DMS114 treated with DMSO at 0.1 percent for 48 hours (cell line): ENCODE measurements around the gene VCAM1.
"Not testable (repeated sequence)": the region's sequence is repeated elsewhere in the genome, so short reads cannot be mapped to it uniquely, and the experiment has no call there.

Source experiments
- DNase-seq: peaks from one replicate; lab custom pipeline; 2025; ENCODE audit not compliant: unreplicated experiment; lab: John Stamatoyannopoulos, UW

Gene VCAM1, protein sequence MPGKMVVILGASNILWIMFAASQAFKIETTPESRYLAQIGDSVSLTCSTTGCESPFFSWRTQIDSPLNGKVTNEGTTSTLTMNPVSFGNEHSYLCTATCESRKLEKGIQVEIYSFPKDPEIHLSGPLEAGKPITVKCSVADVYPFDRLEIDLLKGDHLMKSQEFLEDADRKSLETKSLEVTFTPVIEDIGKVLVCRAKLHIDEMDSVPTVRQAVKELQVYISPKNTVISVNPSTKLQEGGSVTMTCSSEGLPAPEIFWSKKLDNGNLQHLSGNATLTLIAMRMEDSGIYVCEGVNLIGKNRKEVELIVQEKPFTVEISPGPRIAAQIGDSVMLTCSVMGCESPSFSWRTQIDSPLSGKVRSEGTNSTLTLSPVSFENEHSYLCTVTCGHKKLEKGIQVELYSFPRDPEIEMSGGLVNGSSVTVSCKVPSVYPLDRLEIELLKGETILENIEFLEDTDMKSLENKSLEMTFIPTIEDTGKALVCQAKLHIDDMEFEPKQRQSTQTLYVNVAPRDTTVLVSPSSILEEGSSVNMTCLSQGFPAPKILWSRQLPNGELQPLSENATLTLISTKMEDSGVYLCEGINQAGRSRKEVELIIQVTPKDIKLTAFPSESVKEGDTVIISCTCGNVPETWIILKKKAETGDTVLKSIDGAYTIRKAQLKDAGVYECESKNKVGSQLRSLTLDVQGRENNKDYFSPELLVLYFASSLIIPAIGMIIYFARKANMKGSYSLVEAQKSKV

DNA sequence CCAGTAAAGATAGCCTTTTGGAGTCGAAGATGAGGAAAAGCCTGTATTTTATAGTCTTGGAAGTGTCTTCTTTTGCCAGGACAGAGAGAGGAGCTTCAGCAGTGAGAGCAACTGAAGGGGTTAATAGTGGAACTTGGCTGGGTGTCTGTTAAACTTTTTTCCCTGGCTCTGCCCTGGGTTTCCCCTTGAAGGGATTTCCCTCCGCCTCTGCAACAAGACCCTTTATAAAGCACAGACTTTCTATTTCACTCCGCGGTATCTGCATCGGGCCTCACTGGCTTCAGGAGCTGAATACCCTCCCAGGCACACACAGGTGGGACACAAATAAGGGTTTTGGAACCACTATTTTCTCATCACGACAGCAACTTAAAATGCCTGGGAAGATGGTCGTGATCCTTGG lies at the start of gene VCAM1:
VCAM1 (plus strand) TSS at position 253 of the 400 bp plus-strand sequence; CDS start at position 372, 119 bp downstream.
- DNase-seq, result no peak

DNA sequence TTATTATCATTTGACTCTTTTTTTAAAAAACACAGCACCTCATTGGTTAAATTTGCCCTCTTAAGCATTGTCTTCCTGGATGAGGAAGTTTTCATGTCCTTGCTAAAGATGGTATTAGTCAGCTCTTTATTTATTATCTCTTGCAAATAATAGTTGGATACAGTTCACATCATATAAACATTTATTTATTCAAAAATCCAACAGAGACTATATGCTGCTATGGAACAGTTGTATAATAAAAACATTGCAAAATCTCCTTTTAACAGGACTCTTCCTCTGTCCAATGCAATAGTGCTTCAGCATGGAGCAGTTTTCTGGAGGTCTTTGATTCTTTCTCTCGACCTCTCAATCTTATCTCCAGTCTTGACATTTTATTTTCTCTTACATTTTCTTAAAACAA lies 49.5 kb upstream of the VCAM1 start:
- DNase-seq, result no peak

DNA sequence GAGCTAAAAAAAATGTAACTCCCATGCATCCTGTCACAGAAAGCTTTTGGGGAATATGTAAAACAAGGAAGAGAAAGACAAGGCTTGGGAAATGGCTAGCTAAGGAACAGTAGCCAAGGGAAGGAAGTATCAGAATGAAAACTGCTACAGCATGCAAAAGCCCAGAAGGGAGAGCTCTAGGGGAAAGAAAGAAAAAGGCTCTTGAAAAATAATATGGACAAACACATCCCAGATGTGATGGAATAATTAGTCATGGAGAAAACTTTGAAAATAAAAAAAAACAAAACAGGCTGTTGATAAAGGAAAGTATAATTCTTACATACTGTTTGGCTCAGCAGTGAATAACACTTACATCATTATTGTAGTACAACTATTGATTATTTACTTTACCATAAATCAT lies 47.9 kb upstream of the VCAM1 start:
- no peak for DNase-seq

DNA sequence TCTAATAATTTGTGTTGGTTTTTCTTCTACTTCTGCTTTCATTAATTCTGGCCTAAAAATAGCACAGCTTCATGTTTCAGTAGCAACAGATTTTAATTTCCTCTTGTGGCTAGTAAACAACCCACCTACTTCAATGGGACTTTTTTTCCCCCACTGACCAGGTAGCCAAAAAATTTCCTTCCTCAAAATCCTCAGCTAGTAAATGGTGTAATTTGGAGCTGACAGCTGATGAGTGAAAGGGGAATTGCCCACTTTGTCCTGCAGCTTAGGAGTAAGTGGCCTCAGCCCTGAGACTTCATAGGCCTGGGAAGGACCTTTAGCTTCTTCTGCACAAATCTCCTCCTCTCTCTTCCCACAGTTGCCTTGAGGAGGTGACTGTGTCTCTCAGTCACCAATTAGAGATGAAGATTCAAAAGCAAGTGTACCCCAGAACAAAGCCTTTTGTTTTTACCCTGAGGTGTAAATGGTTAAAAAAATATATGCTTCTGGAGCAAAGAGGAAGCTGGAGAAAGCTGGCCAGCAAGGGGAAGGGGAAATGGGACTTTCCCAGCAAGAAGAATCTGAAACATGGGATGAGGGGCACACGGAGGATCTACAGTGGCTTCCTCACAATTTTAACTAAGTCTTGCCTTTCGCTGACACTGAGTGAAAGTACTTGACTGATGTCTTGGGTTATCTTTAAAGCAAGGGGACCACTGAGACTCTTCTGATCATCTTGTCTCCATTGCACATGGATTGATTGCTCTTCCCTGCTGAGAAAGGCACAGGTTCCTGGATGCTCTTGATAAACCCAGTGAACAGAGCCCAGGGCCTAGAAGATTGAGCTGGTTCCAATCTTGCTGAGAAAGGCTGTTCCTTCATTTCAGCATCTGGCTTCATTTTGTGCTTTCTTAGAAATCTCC lies 35.8 kb upstream of the VCAM1 start:
- DNase-seq, result no peak

DNA sequence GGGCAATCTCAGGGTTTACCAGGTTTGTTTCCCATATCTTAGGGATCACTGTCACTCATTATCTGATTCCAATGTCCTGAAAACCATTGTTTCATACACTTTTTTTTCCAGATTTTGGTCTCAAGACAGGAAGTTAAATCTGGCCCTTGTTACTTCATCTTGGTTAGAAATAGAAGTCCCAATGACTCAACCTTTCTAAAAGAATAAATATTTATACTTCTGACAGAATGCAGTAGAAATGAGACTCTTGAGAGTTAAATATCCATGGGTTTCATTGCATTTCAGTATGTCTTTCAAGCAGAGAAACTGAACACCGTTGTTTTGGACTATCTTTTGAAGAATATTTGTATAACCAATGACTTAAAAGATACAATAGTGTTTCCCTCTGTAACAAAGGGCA lies 19.8 kb upstream of the VCAM1 start:
- no peak for DNase-seq

DNA sequence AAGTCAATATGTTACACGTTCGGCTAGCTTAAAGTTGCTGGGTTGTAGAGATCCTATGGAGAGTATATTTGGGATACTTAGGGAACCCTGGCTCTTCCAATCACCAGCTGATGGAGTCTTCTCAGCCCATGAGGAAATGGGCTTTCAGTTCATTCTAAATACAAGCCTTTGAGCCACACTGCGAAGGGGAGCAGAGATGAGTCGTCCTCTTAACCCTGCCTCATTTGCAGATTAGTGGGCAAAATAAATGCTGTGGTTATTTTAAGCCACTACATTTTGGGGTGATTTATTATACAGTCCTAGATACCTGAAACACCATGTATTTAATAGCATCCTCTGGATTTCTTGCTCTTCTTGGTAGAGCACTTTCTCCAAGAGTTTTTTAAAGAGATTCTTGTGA lies 19.0 kb upstream of the VCAM1 start:
- no peak for DNase-seq

DNA sequence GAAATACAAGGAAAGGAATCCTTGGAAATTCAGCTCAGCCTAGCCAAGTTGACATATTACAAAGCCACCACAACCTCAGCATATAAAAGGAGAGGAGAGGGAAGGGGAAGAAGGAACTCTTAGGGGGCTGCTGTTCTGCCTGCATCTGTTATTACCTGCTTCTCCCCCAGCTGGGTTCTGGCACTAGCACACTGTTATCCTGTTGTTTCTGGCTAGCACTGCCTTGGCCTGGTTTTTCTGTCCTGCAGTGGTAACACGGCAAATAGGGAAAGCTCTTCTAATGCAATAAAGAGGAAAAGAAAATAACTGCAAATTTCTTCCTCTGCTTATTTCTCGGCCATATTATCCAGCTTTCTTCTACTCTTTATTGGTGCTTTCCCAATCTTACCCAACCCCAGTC lies 16.5 kb upstream of the VCAM1 start:
- no peak for DNase-seq

DNA sequence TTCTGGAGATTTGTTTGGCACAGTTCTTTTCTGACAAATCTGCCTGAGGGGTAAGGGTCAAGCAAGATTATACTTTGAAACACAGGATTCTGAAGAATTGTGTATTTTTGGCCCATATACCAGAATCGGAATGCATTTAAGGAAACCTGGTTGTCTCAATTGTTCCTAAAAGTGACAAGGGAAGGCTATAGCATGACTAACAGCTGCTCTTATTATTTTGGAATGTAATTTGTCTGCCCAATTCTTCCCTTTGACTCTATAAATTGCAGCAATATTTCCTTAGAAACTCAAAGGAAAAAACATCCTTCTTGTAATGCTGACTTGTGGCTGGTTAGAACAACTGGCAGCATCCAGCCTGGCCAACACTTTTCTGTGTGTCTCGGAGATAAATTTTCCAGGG lies 15.8 kb upstream of the VCAM1 start:
- no peak for DNase-seq

DNA sequence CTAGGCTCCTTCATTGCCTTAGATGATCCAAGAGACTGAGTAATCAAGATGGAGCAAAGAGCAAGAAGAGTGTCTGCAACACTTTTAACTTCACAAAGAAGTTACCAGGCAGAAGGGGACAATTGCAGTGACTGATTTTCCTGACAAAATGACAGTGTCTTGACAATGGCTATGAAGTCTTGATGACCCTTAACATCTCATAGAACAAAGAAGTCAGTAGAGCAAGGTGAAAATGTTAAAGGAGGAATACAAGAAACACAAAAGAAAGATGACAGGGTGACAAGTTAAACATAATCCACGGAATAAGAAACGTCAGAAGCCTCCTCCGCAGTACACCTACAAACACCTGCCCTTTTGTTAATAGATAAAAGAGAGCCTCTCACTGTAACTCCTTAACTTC lies 15.1 kb upstream of the VCAM1 start:
- no peak for DNase-seq

DNA sequence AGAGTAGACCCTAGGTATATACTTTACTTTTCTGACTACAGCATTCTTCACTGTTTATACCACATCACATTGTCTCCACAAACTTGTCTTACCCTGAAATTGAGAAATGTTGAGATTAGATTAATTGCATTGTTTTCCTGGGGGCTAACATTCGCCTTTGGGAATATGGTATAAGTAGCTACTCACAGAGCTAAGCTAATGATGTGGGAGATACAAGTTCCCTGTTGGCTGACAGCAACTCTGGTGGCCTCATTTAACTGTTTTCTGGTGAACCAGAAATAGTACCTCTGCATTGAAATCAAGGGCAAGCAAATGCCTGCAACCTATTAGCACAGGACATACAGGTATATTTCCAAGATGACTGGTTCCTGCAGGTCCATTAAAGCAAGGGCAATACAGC lies 13.2 kb upstream of the VCAM1 start:
- no peak for DNase-seq

DNA sequence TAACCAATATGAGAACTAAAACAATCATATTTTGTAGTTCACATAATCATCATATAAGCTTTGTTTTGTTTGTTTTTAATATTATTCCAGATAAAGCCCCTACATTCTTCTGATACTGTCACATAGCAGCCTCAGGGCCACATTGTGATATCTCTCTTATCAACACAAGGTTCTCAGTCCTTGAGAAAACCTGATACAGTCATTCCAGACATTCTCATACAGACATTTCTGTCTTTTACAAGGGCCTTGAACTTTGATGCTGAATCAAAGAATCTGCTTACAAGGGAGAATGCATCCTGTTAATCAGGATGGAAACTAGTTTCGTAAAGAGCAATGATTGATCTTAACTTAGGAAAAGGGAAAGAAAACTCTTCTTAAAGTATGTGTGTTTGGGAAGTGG lies 12.7 kb upstream of the VCAM1 start:
- no peak for DNase-seq

DNA sequence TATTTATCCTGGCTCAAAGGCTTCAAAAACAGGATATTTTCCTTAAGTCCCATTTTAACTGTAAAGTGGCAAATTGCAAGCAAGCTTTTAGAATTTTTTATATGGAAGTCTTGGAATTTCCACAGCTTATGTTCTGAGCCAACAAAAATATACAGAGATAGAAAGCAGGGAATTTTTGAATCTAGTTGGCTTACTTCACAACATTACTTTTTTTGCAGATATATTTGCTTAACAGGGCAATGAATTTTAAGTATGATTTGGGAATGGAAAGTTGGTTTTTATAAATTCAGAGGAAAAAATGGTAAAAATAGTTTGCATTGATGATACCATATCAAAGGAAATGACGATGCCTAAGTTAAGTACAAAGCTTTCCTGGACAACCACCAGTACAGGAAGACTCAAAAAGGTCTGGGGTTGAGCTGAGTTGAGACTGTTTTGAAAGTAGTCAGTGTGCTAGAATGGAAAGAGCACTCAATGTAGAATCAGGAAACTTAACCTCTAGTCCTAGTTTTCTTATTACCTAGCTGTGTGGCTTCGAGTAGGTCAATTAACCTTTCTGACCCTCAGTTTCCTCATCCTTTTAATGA lies 11.0 kb upstream of the VCAM1 start:
- no peak for DNase-seq

DNA sequence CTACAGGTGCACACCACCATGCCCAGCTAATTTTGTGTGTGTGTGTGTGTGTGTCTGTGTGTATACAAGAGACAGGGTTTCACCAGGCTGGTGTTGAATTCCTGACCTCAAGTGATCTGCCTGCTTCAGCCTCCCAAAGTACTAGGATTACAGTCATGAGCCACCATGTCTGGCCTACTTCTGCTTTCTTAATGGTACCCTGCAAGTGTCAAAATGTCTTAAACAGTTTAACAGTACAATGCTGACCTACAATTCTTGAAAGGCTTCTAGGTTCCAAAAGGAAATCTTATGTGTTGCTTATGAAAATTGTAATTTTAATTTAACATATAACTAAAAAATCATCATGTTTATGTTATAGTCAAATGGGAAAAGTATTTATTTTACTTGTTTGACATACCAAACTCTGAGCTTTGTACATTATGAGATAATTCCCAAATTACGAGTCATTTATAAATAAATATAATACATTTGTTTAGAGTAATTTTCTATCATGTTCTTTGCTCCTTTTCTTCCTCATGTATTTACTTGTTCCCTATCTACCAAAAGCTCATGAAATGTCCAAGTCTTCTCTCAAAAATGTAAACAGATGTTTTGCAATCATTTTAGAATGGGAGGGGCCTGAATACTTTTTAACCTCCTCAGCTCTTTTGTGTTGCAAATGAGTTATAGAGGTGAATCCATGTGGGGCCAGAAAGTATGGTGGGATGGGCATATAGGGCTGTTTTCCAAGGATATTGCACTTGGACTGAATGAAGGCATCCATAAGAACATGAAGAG lies 8.4 kb upstream of the VCAM1 start:
- no peak for DNase-seq

DNA sequence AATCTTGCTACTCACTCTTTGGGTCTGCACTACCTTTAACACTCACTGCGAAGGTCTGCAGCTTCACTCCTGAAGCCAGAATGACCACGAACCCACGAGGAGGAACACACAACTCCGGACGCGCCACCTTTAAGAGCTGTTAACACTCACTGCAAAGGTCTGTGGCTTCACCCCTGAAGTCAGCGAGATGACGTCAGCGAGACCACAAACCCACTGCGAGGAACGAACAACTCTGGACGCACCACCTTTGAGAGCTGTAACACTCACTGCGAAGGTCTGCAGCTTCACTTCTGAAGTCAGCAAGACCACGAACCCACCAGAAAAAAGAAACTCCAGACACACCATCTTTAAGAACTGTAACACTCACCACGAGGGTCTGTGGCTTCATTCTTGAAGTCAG lies 6.5 kb upstream of the VCAM1 start:
- DNase-seq, result not testable (repeated sequence)

DNA sequence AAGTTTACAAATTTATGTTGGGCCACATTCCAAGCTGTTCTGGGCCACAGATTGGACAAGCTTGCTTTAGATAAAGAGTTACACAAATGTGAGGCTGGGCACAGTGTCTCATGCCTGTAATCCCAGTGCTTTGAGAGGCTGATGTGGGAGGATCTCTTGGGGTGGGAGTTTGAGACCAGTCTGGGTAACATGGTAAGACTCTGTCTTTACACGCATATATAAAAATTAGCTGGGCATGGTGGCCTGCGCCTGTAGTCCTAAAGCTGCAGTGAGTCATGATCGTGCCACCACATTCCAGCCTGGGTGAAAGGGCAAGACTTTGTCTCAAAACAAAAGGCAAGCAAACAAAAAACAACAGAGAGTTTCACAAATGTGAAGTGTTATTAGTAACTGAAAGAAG lies 5.9 kb upstream of the VCAM1 start:
- DNase-seq, result no peak

DNA sequence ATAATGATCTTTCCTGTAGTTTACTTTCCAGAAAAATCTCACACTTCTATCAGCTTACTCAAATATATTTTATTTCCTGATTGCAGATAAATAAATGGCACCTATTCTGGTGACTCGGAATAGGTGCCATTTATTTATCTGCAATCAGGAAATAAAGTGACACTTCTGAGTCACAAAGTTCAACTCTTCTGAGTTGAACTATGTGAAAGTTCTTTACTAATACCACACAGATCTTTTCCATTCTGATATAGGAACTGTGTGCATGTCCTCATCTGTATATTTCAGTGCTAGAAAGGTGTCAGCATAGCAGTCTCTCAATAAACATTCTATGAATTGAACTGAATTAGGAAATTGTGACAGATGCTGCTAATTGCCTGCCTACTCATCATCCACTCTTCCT lies 4.9 kb upstream of the VCAM1 start:
- DNase-seq, result no peak

DNA sequence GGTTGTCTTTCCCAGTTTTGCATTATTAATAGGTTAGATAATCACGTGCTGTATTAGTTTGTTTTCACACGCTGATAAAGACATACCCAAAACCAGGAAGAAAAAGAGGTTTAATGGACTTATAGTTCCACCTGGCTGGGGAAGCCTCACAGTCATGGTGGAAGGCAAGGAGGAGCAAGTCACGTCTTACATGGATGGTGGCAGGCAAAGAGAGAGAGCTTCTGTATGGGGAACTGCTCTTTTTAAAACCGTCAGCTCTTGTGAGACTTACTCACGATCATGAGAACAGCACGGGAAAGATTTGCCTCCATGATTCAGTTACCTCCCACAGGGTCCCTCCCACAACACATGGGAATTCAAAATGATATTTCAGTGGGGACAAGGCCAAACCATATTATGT lies 2.3 kb upstream of the VCAM1 start:
- no peak for DNase-seq

DNA sequence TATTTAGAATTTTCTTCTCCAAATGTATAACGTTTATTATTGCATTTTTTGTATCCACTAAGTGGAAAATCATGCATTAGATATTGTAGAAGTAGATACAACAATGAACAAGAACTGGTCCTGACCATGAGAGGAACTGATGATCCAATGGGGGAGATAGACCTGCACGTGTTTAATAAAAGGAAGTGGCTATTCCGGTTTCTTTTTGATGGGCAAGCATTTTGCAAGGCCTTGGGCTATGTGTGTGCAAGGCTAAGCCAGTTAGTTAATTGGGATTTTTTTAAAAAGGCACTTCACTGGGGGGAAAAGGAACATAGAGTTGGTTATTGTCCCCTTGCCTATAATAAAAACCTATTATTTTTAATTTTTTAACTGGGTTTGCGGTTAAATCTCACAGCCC lies 961 bp upstream of the VCAM1 start:
- no peak for DNase-seq

DNA sequence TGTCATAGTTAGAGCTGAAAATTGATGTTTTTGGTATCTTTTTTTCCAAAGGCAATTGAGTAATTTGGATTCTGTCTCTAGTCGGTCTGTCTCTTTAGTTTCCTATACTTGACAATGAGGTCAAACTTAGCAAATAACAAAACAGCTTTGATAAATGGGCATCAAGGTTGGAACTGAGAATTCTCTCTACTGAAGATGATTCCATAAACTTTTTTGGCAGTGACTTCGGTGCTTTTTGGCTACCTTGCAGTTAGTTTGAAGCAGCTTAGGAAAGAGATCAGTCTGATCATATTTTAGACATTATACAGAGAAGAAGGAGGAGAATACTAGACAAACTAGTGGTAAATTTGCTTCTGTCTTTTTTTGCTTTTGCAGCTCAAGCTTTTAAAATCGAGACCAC lies 559 bp downstream of the VCAM1 start:
- DNase-seq, result no peak

DNA sequence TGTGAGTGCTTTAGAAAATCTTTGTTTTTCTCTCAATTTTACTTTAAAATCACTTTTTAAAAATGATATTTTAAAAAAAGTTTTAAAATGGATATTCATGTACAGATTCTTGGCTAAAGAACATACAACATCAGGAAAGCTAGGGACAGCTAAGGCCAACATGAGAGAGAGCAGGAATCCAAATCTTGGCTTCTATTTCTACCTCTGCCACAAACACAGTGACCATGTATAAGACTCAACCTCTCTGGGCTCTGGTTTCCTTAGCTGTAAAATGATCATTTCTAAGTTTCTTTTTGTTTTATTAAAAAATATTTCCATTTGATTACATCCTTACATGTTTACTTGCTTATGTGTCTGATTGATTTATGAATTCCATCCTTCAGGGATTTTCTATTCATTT lies 1.2 kb downstream of the VCAM1 start:
- no peak for DNase-seq
